ES-I3 (cell line): ENCODE measurements around the gene PKN1.
"Not testable (repeated sequence)": the region's sequence is repeated elsewhere in the genome, so short reads cannot be mapped to it uniquely, and the experiment has no call there.

Source experiments
- H3K36me3 ChIP-seq: 2 replicates; pipeline ENCODE4 v1.6.1; 2013; ENCODE audit warnings: mild to moderate bottlenecking, low read length, control low read depth, moderate library complexity; ENCODE audit not compliant: insufficient read depth
- H3K4me1 ChIP-seq: 2 replicates; pipeline ENCODE4 v1.6.1; 2013; ENCODE audit warnings: mild to moderate bottlenecking, control low read depth, low read length; ENCODE audit not compliant: insufficient read depth
- H3K9ac ChIP-seq: 2 replicates; pipeline ENCODE4 v1.6.1; 2013; ENCODE audit warnings: low read depth, mild to moderate bottlenecking, low read length, moderate library complexity
- H3K9me3 ChIP-seq: 2 replicates; pipeline ENCODE4 v1.6.1; 2013; ENCODE audit warnings: mild to moderate bottlenecking, low read length, moderate library complexity; ENCODE audit not compliant: control insufficient read depth, insufficient read depth

PKN1 gene

DNA sequence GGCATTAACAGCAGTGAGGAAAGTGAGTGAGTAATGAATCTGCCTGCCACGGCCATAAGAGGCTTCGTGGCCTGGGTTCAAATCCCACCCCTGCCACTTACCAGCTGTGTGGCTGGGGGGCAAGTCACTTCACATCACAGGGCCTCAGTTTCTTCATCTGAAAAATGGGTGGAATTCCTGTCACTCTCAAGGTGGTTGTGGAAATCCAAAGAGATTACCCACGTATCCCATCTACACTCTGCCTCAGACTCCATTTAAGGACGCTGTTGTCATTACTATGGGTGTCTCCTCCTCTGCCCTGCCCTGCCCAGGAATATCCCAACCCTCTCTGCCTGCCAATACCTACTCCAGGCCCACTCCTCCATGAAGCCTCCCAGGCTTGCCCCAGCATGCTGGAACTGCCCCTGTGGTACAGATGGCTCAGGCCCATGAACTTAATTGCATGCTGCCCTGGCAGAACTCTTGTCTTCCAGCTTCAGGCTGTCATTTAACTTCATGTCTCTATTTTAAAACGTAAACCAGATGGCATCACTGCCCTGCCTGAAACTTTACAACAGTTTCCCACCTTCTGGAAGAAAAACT is 59.7 kb downstream of the PKN1 start:
- no peak overlapping the region for H3K9ac ChIP-seq
- no peaks in the 10 kb centered on the region; the same call in 1 of the 2 replicates for H3K36me3 ChIP-seq
- peaks cover 11% of the 10 kb centered on the region for H3K4me1 ChIP-seq
- no peaks in the 10 kb centered on the region for H3K9me3 ChIP-seq

DNA sequence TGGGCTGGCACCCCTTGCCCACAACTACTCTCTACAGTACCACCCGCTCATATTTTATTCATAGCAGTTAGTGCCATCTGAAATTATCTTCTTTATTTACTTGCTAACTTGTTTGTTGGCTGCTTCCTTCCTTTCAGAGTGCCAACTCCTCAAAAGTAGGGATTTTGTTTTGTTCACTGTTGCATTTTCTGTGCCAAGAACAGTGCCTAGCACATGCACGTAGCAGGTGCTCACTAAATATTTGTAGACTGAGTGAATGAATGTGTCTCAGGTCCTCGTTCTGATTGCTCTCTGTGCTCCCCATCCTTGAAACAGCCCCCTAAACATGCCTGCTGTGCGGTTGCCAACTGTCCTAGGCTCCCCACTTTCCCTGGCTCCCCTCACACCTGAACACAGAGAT is 61.3 kb downstream of the PKN1 start:
- Histone ChIP-seq H3K9ac (0 out of 2 replicates have a peak overlapping the region, but pooled peaks have one; percentile 6), H3K36me3 (no peaks in the 10 kb centered on the region), H3K9me3 (no peaks in the 10 kb centered on the region)

DNA sequence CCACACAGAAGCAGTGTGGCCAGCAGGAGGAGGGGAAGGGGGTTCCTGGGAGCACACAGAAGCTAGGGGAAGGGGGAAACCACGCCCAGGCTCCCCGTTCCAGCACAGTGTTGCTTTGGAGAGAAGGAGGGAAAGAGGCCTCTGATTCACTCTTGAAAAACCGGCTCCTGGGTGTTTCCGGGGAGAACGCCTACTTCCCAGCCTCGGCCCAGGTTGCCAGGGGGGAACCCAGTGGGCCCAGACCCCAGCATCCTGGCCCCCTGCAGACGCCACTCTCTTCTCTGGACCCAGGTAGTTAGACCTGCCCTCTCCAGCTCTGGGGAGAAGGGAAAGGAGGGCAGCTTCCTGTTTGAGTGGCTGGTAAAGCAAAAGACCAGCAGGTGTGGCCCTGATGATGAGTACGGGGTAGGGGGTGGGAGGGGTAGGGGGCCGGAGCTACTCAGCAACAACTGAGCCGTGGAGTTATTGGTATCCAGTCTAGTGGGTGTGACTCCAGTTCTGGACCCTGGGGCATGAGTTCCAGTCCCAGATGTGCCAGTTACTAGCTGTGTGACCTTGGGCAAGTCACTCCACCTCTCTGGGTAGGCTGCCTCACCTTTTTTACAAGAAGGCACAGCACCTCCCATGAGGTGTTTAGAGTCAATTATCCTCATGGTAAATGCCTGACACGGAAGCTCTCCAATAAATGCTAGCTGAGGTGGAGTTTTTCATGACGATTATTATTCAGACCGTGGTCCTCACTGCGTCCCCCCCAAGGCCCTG is 62.0 kb downstream of the PKN1 start:
- Histone ChIP-seq H3K9me3 (no peaks in the 10 kb centered on the region), H3K36me3 (no peaks in the 10 kb centered on the region), H3K4me1 (peaks cover 11% of the 10 kb centered on the region), H3K9ac (peak overlapping the region; percentile 78)

More for the DNA sequence above, 61.3 kb downstream of the PKN1 start:
- H3K4me1 ChIP-seq, result peaks cover 11% of the 10 kb centered on the region

DNA sequence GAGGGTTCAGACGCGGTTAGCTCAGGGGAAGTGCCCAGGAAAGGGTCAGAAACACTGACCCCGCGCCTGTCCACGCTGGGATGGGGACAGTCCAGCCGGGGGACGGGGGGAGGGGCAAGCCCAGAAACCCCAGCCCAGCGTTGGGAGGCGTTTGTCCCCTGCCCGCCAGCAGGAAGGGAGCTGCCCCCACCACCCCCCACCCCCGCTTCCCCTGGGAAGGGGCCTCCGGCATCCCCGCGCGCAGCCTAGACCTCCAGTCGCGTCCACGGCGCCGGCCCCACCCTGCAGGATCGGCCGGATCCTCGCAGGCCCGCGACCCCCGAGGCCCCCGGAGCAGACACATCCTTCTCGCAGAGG is 62.5 kb downstream of the PKN1 start:
- Histone ChIP-seq H3K36me3 (no peaks in the 10 kb centered on the region), H3K9ac (peak overlapping the region; percentile 78), H3K9me3 (no peaks in the 10 kb centered on the region), H3K4me1 (peaks cover 11% of the 10 kb centered on the region)

DNA sequence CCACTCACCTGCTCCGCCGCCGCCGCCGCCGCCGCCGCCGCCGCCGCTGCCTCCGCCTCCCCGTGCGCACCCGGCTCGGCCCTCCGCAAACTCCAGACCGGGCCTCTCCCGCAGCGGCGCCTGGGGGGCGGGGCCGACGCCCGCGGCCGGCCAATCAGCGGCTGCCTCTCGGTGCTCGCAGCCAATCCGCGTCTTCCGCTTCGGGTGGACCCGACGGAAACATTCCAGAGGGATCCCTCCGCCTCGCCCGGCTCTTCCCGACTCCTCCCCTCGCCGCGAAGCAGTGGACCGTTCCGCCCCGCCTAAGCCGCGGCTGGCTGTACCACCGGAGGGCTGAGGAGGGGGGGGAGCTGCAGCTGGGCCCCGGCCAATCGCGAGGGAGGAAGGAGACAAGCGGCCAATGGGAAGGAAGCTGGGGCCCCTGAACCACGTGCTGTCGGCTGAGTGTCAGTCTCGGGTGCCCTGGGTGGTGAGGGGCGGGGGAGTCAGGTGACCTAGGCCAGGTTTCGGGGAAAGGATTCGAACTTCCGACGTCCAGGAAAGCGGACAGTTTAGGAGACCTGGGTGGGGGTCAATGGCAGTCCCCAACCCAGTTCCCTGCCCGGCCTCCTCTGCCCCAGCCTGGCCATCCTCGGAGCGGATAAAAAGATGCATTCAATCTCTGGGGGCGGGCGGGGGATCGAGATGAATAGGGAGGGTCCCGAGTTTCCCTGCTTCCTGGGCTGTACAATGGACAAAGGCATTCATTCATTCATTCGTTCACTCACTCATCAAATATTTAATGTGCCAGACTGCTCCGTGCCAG is 63.1 kb downstream of the PKN1 start, which contains the start of gene GIPC1:
Gene GIPC1 (minus strand): TSS at position 99 of the 805 bp plus-strand sequence. CDS start 13,151 bp downstream, outside the sequence.
- peaks cover 11% of the 10 kb centered on the region for H3K4me1 ChIP-seq

DNA sequence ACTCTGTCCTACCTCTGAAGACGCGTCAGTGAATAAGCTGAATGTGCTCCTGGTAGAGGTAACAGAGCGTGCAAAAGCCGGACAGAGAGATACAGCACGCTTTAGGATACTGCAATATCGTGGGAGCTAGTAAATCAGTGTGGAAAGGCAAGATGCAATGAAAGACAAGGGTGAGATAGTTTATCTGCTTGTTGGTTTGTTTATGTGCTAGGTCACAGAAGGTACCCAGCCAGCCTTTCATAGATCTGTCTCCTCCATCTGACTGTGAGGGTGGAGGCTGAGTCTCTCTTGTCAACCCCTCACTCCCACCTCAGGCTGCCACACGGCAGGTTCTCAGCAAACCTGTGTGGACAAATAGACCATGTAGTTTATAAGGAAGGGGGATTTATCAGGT is 63.7 kb downstream of the PKN1 start:
- peaks cover 11% of the 10 kb centered on the region for H3K4me1 ChIP-seq
- no peaks in the 10 kb centered on the region for H3K36me3 ChIP-seq
- peak overlapping the region; percentile 57; the same call in 1 of the 2 replicates for H3K9ac ChIP-seq
- H3K9me3 ChIP-seq, result no peaks in the 10 kb centered on the region

More for the DNA sequence above, 63.1 kb downstream of the PKN1 start, which contains the start of gene GIPC1:
- H3K36me3 ChIP-seq, result no peaks in the 10 kb centered on the region
- H3K9ac ChIP-seq, result peak within 1 kb of the TSS; percentile 78
- no peaks in the 10 kb centered on the region for H3K9me3 ChIP-seq

DNA sequence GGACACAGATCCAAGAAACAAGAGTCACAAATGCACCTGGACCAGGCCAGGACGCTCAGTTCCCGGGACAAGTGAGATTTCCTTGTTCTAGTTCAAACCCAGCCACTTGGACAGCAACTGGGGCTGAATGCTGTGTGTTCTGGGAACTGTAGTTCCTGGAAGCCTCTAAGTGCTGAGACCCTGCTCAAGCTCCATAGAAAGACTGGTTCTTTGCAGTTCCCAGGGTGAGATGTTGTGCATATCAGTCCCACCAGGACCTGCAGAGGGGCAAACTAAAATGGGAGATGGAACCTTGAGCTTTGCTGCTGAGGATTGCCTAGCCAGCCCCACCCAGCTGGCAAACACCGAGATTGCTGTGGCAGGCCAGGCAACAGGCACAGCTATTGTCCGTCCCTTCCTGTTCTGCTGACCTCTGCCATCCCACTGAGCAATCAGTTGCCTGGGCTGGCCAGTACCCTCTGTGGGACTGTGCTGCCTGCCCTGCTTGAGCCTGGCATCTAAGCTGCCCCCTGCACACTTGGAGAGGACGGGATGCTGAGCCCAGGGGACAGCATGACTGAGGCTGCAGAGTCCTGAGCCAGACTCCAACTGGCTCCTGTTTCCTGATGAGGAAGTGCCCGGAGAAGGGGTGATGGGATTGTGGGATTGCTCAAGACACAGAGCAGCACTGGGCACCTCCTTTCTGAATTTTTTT is 64.3 kb downstream of the PKN1 start:
- H3K9ac ChIP-seq, result no peak overlapping the region
- H3K36me3 ChIP-seq, result no peaks in the 10 kb centered on the region
- peaks cover 11% of the 10 kb centered on the region for H3K4me1 ChIP-seq
- no peaks in the 10 kb centered on the region for H3K9me3 ChIP-seq

DNA sequence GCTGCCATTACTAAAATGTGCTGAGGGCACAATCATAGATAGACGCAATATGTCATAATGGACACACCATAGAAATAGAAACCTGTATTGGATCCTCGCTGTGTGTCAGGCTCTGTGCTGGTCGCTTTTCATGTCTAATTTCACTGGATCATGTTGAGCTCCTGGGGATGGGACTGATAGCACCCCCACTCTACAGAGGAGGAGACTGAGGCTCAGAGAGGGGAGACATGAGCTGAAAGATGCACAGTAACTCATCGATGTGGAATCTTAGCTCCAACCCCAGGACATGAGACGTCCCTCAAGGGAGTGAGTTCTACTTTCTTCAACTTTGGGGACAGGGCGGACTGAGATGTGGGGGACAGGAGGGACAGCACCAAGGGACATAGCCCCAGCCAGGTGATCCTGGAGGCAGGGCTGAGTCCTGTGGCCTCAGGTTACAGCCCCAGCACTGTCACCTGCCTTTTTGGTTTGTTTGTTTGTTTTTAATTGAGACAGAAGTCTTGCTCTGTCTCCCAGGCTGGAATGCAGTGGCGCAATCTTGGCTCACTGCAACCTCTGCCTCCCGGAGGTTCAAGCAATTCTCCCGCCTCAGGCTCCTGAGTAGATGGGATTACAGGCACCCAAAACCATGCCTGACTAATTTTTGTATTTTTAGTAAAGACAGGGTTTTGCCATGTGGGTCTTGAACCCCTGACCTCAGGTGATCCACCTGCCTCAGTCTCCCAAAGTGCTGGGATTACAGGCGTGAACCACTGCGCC is 69.4 kb downstream of the PKN1 start:
- peaks cover 11% of the 10 kb centered on the region; the same call in 1 of the 2 replicates for H3K4me1 ChIP-seq

DNA sequence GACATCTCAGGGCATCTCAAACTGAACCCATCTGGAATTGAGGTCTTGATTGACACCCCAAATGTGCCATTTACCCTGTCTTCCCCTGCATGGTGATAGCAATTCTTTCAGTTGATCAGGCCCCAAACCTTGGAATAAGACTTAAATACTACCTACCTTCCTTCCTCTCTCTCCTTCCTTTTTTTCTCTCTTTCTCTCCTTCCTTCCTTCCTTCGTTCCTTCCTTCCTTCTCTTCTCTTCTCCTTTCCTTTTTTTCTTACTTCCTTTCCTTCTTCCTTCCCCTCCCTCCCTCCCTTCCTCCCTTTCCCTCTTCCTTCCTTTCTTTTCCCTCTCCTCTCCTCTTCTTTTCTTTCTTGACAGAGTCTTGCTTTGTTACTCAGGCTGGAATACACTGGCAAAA is 70.2 kb downstream of the PKN1 start:
- Histone ChIP-seq H3K36me3 (no peaks in the 10 kb centered on the region), H3K9me3 (no peaks in the 10 kb centered on the region), H3K4me1 (peaks cover 9% of the 10 kb centered on the region; the same call in 1 of the 2 replicates), H3K9ac (no peak overlapping the region)

More for the DNA sequence above, 69.4 kb downstream of the PKN1 start:
- no peaks in the 10 kb centered on the region for H3K36me3 ChIP-seq
- no peak overlapping the region for H3K9ac ChIP-seq
- no peaks in the 10 kb centered on the region for H3K9me3 ChIP-seq

DNA sequence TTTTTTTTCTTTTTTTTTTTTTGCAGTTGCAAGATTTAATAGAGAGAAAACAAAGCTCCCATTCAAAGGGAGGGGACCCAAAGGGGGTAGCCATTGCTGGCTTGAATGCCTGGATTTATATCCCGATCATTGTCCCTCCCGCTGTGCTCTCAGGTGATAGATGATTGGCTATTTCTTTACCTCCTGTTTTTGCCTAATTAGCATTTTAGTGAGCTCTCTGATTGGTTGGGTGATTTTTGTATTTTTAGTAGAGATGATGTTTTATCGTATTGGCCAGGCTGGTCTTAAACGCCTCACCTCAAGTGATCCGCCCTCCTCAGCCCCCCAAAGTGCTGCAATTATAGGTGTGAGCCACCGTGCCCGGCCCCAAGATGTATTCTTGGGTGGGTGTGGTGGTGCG is 71.5 kb downstream of the PKN1 start:
- not testable (repeated sequence) for H3K36me3 ChIP-seq, H3K9me3 ChIP-seq, H3K9ac ChIP-seq, H3K4me1 ChIP-seq

DNA sequence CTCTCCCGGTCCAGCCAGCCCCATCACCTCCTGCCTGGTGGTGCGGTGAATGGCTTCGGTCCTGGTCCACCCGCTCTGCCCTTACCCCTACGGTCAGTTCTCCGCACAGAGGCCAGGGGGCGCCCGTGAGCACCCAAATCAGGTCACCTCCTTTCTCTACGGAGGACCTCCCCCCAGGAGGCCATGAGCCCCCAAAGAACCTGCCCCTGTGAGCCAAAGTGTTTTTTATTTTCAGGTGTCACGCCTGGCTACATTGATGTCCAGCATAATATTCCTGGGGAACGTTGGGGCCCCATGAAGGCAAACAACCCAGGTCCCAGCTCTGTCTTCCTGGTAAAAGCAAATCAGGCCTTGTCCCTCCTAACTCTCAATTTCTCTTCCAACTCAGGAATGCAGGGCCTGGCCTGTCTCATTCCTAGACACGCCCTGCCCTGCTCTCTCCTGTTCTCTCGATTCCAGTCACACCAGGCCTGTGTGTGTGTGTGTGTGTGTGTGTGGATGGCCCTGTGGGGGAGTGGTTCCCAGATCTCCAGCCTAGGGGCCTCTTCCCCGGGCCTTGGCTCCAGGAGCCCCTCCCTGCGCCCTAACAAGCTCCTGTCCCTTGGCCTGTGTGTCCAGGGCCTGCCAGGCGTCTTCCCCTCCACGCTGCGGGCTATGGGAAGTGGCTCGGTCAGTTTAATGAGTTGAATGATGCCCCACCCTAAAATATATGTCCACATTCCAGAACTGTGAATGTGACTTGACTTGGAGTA is 72.6 kb downstream of the PKN1 start:
- Histone ChIP-seq H3K9ac (no peak overlapping the region), H3K4me1 (peaks cover 14% of the 10 kb centered on the region; the same call in 1 of the 2 replicates), H3K9me3 (no peaks in the 10 kb centered on the region)

DNA sequence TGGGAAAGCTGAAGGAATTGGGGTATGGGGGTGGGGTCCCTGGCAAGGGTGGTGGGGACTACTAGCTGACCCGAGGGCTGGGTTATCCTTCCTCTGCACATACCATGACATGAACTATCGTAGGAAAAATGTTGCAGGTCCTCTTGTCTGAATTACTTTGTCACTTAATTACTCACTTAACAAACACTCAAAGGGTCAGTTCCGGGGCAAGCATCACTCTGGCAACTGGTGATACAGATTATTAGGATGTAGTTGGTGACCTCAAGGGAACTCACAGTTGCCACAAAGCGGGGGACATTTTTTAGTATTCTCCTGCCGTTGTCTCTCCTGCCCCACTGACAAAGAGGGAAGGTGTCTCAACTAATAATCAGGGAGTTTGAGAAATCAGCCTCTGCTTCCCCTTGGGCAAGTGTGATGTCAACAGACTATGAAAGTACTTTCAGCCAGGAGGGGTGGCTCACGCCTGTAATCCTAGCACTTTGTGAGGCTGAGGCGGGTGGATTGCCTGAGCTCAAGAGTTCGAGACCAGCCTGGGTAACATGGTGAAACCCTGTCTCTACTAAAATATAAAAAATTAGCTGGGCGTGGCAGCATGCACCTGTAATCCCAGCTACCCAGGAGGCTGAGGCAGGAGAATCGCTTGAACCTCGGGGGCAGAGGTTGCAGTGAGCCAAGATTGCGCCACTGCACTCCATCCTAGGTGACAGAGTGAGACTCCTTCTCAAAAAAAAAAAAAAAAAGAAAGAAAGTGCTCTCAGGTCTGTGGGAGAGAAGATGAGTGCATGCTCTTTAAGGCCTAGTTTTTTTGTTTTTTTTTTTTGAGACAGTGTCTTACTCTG is 74.8 kb downstream of the PKN1 start:
- no peaks in the 10 kb centered on the region for H3K9me3 ChIP-seq
- H3K4me1 ChIP-seq, result peaks cover 15% of the 10 kb centered on the region; the same call in 1 of the 2 replicates
- H3K9ac ChIP-seq, result no peak overlapping the region
- H3K36me3 ChIP-seq, result no peaks in the 10 kb centered on the region

More for the DNA sequence above, 72.6 kb downstream of the PKN1 start:
- H3K36me3 ChIP-seq, result no peaks in the 10 kb centered on the region
